NT2/D1 (cell line): ENCODE data around the gene CUL5.

ENCODE experiments used
- YY1 ChIP-seq: IDR thresholded peaks from 2 replicates; pipeline ENCODE4 v1.6.1; 2011; ENCODE audit not compliant: insufficient read length, insufficient read depth
- ZNF274 ChIP-seq: IDR thresholded peaks from 2 replicates; pipeline ENCODE4 v1.6.1; 2011; ENCODE audit warnings: mild to moderate bottlenecking, low read depth, low read length

DNA sequence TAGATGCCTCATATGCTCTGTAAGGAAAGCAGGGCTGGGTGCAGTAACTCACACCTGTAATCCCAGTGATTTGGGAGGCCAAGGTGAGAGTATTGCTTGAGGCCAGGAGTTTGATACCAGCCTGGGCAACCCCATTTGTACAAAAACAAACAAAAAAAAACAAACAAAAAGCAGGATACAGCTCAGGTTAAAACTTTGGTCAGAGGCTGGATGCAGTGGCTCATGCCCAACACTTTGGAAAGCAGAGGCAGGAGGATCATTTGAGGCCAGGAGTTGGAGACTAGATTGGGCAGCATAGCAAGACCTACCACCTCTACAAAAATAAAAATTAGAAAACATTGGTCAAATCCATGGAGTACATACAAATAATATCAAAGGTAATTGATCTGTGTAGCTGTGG is 7.9 kb downstream of the CUL5 start:
- TF ChIP-seq YY1 (no peak), ZNF274 (no peak)
